Endothelial cell of umbilical vein (primary cell): ENCODE results near the gene FANCL.

Source experiments
- CTCF ChIP-seq, 2 donors: IDR thresholded peaks; 1 replicate in 1 of 2; 2 replicates in 1 of 2; pipeline ENCODE4 v1.5.1; 2011; ENCODE audit warnings: low read length in 2 of 2, mild to moderate bottlenecking in 2 of 2, moderate library complexity in 2 of 2, control low read depth in 1 of 2, inconsistent platforms in 1 of 2, low read depth in 1 of 2; ENCODE audit not compliant: insufficient read depth in 1 of 2; ENCODE audit errors: extremely low read depth in 1 of 2
- EZH2 ChIP-seq: IDR thresholded peaks from 2 replicates; pipeline ENCODE4 v1.6.1; 2012; ENCODE audit warnings: borderline replicate concordance, low read depth, mild to moderate bottlenecking, moderate library complexity, low read length, inconsistent platforms; ENCODE audit not compliant: severe bottlenecking
- FOS ChIP-seq: IDR thresholded peaks from 2 replicates; pipeline ENCODE4 v1.6.1; 2011; ENCODE audit warnings: mild to moderate bottlenecking, low read length, moderate library complexity, borderline replicate concordance; ENCODE audit not compliant: insufficient read depth
- GATA2 ChIP-seq: IDR thresholded peaks from 2 replicates; pipeline ENCODE4 v1.7.0; 2011; ENCODE audit warnings: low read depth, mild to moderate bottlenecking, moderate library complexity, mixed read lengths, low read length; ENCODE audit not compliant: insufficient read length, insufficient read depth
- JUN ChIP-seq: IDR thresholded peaks from 2 replicates; pipeline ENCODE4 v1.6.1; 2011; ENCODE audit warnings: borderline replicate concordance, low read depth; ENCODE audit not compliant: insufficient read length, insufficient read depth
- MAX ChIP-seq: IDR thresholded peaks from 2 replicates; pipeline ENCODE4 v1.6.1; 2011; ENCODE audit not compliant: insufficient read depth, insufficient read length
- MYC ChIP-seq: IDR thresholded peaks from one replicate; pipeline ENCODE4 v1.6.1; 2011; ENCODE audit warnings: mild to moderate bottlenecking, low read depth, low read length
- POLR2A ChIP-seq: IDR thresholded peaks from 2 replicates; pipeline ENCODE4 v1.6.1; 2012; ENCODE audit warnings: low read depth, mild to moderate bottlenecking, control low read depth, low read length
- POLR2AphosphoS5 ChIP-seq: IDR thresholded peaks from 2 replicates; pipeline ENCODE4 v1.6.1; 2012; ENCODE audit warnings: low read depth, mild to moderate bottlenecking, control low read depth, low read length, moderate library complexity; ENCODE audit not compliant: insufficient read depth

- TF ChIP-seq CTCF (IDR thresholded peaks at IDR 0.05; ENCODE audit: extremely low read depth in 1 of 2, insufficient read depth in 1 of 2, low read depth in 1 of 2, low read length in 2 of 2) (no peak), POLR2AphosphoS5 (no peak), MAX (no peak), POLR2A (no peak), EZH2 (no peak), FOS (no peak), GATA2 (no peak), JUN (no peak), MYC (no peak)
Observed at GRCh38 chr2:58271826-58272225, 30.7 kb upstream of the FANCL start.
